Panc1 (cell line): ENCODE data around the gene CLVS2. TPM values are rescaled to one million over a fixed set of nuclear protein-coding genes. Genes with fewer than 3 reads are reported as not detected.

Source experiments
- ATAC-seq: fragments of 200-7000 bp; cut with Tn5 transposase; 2 replicates; pipeline ENCODE4 v1.9.1; 2020; ENCODE audit warnings: mild to moderate bottlenecking, moderate library complexity
- BruUV-seq: library from RNA; stranded (reverse); fragments of 400-500 nt; replicated peaks from 2 replicates; lab custom pipeline; 2021; lab: Mats Ljungman, UMichigan
- CTCF ChIA-PET: fragments of 300-600 bp; sonication (Branson Sonifier 250); formaldehyde crosslinking; loops from one replicate; lab custom pipeline; 2022; ENCODE audit warnings: antibody characterized with exemption; lab: Charles Lee
- POLR2A ChIA-PET: fragments of 300-600 bp; sonication (Branson Sonifier 250); formaldehyde crosslinking; loops from one replicate; lab custom pipeline; 2022; ENCODE audit warnings: antibody characterized with exemption; lab: Charles Lee
- DNase-seq: peaks from one replicate; pipeline ENCODE4 v3.0.0-alpha.2; 2010; ENCODE audit warnings: low read depth, low spot score
- H3K27ac ChIP-seq: 2 replicates; pipeline ENCODE4 v1.5.1; 2011; ENCODE audit warnings: mild to moderate bottlenecking, low read length, inconsistent platforms
- H3K27me3 ChIP-seq: fragments of 200-500 bp; sonication (Bioruptor generic); 2 replicates; pipeline ENCODE4 v1.6.0; 2014; ENCODE audit warnings: low read length, inconsistent platforms; ENCODE audit not compliant: control insufficient read depth, insufficient read depth
- H3K36me3 ChIP-seq: fragments of 200-500 bp; sonication (Bioruptor generic); 2 replicates; pipeline ENCODE4 v1.5.1; 2014; ENCODE audit warnings: inconsistent platforms, mild to moderate bottlenecking, low read length, moderate library complexity; ENCODE audit not compliant: control insufficient read depth, insufficient read depth
- H3K4me1 ChIP-seq: 2 replicates; pipeline ENCODE4 v1.5.1; 2011; ENCODE audit warnings: inconsistent platforms, mild to moderate bottlenecking, low read length, moderate library complexity; ENCODE audit not compliant: control insufficient read depth, insufficient read depth
- H3K4me3 ChIP-seq, 2 experiments: 2 replicates each; pipeline ENCODE4 v1.5.1; 2011 to 2012; ENCODE audit warnings: low read depth in 2 of 2, low read length in 2 of 2, mild to moderate bottlenecking in 2 of 2, inconsistent platforms in 1 of 2, moderate library complexity in 1 of 2
- H3K9me3 ChIP-seq: fragments of 200-500 bp; sonication (Bioruptor generic); 2 replicates; pipeline ENCODE4 v1.5.1; 2014; ENCODE audit warnings: low read depth, mild to moderate bottlenecking, inconsistent platforms, low read length, moderate library complexity; ENCODE audit not compliant: control insufficient read depth, insufficient read depth
- CTCF ChIP-seq: fragments of 450-650 bp; IDR thresholded peaks from 2 replicates; pipeline ENCODE4 v1.5.1; 2017; ENCODE audit warnings: mild to moderate bottlenecking
- POLR2AphosphoS5 ChIP-seq: IDR thresholded peaks from 2 replicates; pipeline ENCODE4 v1.6.1; 2012; ENCODE audit warnings: mild to moderate bottlenecking, low read depth, low read length, moderate library complexity
- SIN3A ChIP-seq: IDR thresholded peaks from 2 replicates; pipeline ENCODE4 v1.6.1; 2012; ENCODE audit warnings: low read depth, mild to moderate bottlenecking, low read length, moderate library complexity, borderline replicate concordance; ENCODE audit not compliant: insufficient read depth
- TCF7L2 ChIP-seq: IDR thresholded peaks from 2 replicates; pipeline ENCODE4 v1.6.1; 2011; ENCODE audit warnings: mild to moderate bottlenecking, low read depth, low read length, inconsistent platforms
- in situ Hi-C: cut with HindIII; loops from 2 replicates; pipeline ENCODE4 v1.10.0; 2016; ENCODE audit warnings: low sequenced_read_pairs, low pct_unique_long_range_greater_than_20kb
- intact Hi-C: fragments of 100-400 bp; cut with micrococcal nuclease; formaldehyde crosslinking; loops from one replicate; pipeline ENCODE4 v1.10.0; 2022; ENCODE audit not compliant: unreplicated experiment
- total RNA-seq: library from RNA; stranded (reverse); gene quantifications from one replicate; pipeline ENCODE4 v1.2.1, GENCODE V29; 2021; ENCODE audit not compliant: unreplicated experiment
- TF ChIP-seq, protein P1 (sequence below), 2 experiments: IDR thresholded peaks; 2 replicates each; pipeline ENCODE4 v1.6.1; 2011 to 2012; ENCODE audit warnings: low read depth in 2 of 2, control low read depth in 1 of 2, low read length in 1 of 2, mild to moderate bottlenecking in 1 of 2, moderate library complexity in 1 of 2; ENCODE audit not compliant: insufficient read depth in 1 of 2

Gene CLVS2
- total RNA-seq, 1 experiment from 2014 or later, result 1.1 TPM

GRCh38 chr6:122998403-122998975, 2.5 kb downstream of the CLVS2 start:
- intact Hi-C loops, result no loop called here
- POLR2A ChIA-PET, result no interaction called here

DNA sequence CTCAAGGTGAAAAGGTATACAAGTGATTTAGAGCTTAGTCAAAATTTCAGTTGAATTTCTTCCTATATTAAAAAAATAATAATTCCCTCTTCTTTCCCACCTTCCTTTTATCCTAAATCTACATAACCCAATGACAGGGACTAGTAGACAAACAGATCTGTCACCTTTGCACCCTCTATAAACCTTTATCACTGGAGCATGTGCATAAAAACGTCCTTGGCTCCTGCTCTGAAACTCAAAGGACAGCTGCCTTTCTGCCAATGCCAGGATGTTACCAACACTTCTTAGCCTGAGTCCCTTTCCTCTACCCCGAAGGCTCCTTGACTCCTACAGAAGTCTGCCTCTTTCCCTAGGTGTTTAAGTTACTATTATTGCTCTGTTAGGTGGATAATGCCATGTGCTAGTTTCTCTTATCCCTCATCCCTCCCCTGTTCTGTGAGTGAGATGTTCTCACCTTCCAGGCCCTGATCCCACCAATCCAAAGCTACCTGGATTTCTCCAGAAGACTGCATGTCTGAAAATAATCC, 4.3 kb downstream of the CLVS2 start:
- H3K4me1 ChIP-seq, result no peaks in the 10 kb centered on the region
- no peaks in the 10 kb centered on the region for H3K36me3 ChIP-seq
- TF ChIP-seq POLR2AphosphoS5 (no peak), CTCF (no peak), TCF7L2 (no peak), SIN3A (no peak)
- TF ChIP-seq, protein P1, sequence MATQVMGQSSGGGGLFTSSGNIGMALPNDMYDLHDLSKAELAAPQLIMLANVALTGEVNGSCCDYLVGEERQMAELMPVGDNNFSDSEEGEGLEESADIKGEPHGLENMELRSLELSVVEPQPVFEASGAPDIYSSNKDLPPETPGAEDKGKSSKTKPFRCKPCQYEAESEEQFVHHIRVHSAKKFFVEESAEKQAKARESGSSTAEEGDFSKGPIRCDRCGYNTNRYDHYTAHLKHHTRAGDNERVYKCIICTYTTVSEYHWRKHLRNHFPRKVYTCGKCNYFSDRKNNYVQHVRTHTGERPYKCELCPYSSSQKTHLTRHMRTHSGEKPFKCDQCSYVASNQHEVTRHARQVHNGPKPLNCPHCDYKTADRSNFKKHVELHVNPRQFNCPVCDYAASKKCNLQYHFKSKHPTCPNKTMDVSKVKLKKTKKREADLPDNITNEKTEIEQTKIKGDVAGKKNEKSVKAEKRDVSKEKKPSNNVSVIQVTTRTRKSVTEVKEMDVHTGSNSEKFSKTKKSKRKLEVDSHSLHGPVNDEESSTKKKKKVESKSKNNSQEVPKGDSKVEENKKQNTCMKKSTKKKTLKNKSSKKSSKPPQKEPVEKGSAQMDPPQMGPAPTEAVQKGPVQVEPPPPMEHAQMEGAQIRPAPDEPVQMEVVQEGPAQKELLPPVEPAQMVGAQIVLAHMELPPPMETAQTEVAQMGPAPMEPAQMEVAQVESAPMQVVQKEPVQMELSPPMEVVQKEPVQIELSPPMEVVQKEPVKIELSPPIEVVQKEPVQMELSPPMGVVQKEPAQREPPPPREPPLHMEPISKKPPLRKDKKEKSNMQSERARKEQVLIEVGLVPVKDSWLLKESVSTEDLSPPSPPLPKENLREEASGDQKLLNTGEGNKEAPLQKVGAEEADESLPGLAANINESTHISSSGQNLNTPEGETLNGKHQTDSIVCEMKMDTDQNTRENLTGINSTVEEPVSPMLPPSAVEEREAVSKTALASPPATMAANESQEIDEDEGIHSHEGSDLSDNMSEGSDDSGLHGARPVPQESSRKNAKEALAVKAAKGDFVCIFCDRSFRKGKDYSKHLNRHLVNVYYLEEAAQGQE (IDR thresholded peaks at IDR 0.05; ENCODE audit: insufficient read depth in 1 of 2, low read depth in 2 of 2, low read length in 1 of 2), result no peak
- in situ Hi-C loops, result no loop called here
- no peak overlapping the region for H3K27ac ChIP-seq
- H3K27me3 ChIP-seq, result peaks cover 7% of the 10 kb centered on the region
- ChIA-PET CTCF (no interaction called here), POLR2A (no interaction called here)
- no TSS peak for BruUV-seq
- DNase-seq, result no peak
- H3K9me3 ChIP-seq, result no peaks in the 10 kb centered on the region
- intact Hi-C loops, result no loop called here
- no peak overlapping the region for H3K4me3 ChIP-seq
- no peak for ATAC-seq

More at GRCh38 chr6:122998403-122998975, 2.5 kb downstream of the CLVS2 start:
- CTCF ChIA-PET, result no interaction called here
- H3K4me1 ChIP-seq, result no peaks in the 10 kb centered on the region
- H3K36me3 ChIP-seq, result no peaks in the 10 kb centered on the region
- H3K4me3 ChIP-seq, result no peak overlapping the region
- no peak for DNase-seq
- no TSS peak for BruUV-seq
- in situ Hi-C loops, result no loop called here
- no peaks in the 10 kb centered on the region for H3K9me3 ChIP-seq
- no peak for ATAC-seq
- H3K27me3 ChIP-seq, result peaks cover 17% of the 10 kb centered on the region
- TF ChIP-seq, protein P1 (IDR thresholded peaks at IDR 0.05; ENCODE audit: insufficient read depth in 1 of 2, low read depth in 2 of 2, low read length in 1 of 2), result no peak
- TF ChIP-seq CTCF (no peak), SIN3A (no peak), TCF7L2 (no peak), POLR2AphosphoS5 (no peak)
- no peak overlapping the region for H3K27ac ChIP-seq
